ENCODE measurements around the gene MAPKAPK2. TPM values are rescaled to one million over a fixed set of nuclear protein-coding genes. Genes with fewer than 3 reads are reported as not detected.

The MAPKAPK2 gene
- polyA plus RNA-seq, 3 donors, result 69.8 to 78.5 (median 76.2) TPM

DNA sequence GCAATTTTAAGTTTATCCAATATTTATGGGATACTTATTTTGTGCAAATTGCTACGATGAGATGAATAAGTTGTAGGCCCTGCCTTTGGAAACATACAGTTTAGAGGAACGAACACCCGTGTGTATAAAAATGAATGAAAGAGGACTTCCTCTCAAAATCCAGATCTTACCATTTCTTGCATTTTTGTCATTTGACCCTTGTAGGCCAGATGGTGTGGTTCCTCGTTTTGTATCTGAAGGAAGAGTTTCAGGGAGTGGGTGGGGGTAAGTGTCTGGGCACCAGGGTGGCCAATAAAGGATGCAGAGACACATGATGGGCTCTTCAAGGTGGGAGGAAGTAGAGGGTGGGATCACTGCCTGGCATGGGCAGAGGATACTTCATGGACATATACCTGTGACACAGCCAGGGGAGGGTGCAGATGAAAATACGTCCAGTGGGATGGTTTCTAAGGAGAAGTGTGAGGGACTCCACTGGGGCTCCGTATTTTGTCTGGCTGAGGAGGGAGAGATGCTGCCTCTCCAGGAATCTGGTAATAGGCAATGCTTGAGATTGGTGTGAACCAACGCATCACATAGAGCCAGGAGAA, 14.4 kb downstream of the MAPKAPK2 start:
- no peak for DNase-seq

GRCh38 chr1:206699626-206700025, 14.9 kb downstream of the MAPKAPK2 start:
- DNase-seq, result no peak

DNA sequence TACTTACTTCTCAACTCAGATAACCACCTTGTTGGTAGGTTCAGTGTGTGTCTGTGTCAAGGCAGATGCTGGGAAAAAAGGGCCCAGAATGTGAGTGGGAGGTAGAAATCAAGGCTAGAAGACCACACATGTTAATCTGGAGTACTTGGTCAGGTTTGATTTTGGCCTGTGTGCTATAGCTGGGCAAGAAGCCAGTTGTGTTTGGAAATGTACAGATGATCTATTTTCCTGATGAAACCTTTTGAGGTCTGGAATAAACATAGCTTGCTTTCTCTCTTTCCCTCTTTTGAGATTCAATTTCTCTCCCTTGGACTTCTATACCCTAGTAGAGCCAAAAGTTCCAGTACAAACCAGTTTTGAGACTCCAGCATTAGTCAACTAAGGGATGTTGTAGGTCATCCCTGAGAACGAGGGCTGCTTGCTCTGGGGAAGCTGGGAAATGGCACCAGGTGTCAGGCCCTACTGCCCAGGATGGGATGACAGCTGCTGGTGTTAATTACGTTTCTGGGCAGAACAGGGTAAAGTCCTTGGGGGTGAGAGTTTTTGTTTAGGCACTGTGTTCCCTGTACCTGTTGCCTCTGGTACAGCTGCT, 15.8 kb downstream of the MAPKAPK2 start:
- DNase-seq, result no peak

GRCh38 chr1:206702260-206702659, 17.6 kb downstream of the MAPKAPK2 start:
- DNase-seq, result no peak

GRCh38 chr1:206702803-206703202, 18.1 kb downstream of the MAPKAPK2 start:
- no peak for DNase-seq

DNA sequence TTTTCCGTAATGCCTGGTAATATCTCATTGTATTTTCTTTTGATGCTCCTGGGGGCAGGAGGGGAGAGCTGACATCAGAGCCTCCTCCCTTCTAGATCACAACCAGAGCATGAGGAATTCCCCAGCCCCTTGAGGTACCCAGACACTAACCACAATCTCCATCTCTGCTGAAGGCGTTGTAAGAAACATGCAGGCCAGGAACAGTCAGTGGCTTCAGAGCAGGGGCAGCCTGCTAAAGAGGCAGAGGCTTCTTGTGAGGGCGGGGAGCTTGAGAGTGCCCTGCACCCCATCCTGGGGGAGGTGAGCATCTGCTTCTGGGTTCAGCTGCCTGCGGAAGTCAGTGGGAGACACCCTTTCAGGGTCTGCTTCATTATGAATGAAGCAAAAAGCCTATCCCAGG, 19.0 kb downstream of the MAPKAPK2 start:
- no peak for DNase-seq

DNA sequence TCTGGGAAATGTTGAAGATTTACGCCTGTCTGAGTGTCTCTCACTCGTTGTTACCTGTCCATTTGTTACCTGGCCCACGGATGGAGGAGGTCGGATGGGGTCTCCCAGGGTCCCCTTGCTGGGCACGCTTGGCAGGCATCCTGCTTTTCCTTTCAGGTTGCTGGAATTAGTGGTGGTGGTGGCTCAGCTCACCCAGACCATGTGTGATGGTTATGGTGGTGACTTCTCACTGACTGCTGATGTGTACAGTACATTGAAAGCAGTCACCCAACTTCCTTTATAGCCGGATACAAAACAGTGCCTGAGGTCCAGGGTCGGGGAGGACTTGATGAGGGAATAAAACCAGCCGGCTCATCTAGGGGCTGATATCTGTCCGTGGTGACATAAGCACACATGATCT, 19.5 kb downstream of the MAPKAPK2 start:
- DNase-seq, result no peak

- DNase-seq, result no peak
Measured at GRCh38 chr1:206705191-206705590, 20.5 kb downstream of the MAPKAPK2 start.

GRCh38 chr1:206705726-206706297, 21.1 kb downstream of the MAPKAPK2 start:
- DNase-seq, result no peak

DNA sequence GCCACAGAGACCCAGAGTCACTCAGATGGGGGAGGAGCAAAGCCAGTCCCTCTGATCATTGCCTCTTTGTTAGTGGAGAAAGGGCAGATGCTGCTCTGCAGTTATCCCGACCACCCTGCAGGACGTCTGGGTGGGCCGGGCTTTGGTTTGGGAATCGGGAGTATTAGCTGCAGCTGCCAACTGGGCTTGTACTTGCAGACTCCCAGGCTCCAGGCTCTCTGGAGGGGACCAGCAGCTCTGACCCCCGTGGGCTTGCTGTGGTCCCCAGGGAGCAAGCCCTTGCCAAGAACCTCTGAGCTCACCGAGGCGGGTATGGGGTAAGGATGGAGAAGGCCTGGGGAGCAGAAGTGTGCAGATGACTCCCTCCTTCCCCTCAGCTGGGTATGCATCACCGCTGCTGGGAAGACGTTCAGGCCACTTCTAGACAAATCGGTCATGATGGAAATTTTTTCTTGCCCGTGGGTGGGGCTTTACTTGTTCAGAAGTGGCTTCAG, 21.6 kb downstream of the MAPKAPK2 start:
- DNase-seq, result no peak

DNA sequence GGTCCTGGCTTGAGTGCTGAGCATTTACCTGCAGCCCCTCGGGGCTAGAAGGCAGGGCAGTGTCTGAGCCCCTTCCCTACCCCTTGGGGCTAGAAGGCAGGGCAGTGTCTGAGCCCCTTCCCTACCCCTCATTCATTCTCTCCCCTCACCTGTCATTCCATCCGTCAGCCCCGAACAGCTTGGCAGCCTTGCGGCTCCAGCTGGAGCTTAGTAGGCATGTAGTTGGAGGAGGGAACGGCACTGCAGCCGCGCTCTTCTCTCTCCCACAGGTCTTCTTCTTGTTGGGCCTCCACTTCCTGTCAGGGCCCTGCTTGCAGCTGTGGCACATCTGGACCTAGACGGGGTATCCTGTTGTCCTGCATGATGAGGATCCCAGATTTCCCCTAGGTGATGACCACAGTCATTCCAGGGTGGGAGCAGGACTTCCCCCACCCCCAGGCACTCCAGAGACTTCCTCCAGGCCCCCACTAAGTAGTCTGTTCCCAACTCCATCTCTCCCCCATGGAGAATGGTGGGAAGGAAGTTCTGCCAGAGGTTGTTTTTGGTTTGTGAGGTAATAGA, 22.2 kb downstream of the MAPKAPK2 start:
- no peak for DNase-seq

- no peak for DNase-seq
Measured at GRCh38 chr1:206708058-206708457, 23.4 kb downstream of the MAPKAPK2 start.

- DNase-seq, result no peak
Measured at GRCh38 chr1:206708882-206709281, 24.2 kb downstream of the MAPKAPK2 start.

GRCh38 chr1:206709322-206709721, 24.6 kb downstream of the MAPKAPK2 start:
- no peak for DNase-seq

- no peak for DNase-seq
Measured at GRCh38 chr1:206709772-206710459, 25.2 kb downstream of the MAPKAPK2 start.

GRCh38 chr1:206710460-206710823, 25.7 kb downstream of the MAPKAPK2 start:
- no peak for DNase-seq

DNA sequence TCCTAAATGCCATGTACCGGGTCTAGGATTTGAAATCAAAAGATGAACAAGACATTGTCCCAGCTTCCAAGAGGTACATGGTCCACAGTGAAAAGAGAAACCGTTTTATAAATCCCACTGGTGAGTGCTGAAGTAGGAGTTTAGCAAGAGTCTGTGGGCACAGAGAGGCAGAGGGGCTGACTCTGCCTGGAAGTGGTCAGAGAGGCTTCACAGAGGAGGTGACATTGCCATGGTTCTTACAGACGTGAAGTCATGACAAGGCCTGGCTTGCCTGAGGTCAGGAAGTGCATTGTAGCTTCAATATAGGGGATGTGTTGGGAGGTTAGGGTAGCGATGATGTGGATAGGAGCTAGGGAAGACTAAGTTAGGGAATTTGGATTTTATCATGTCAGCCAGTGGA, 28.4 kb downstream of the MAPKAPK2 start:
- DNase-seq, result no peak

GRCh38 chr1:206713910-206714312, 29.2 kb downstream of the MAPKAPK2 start:
- DNase-seq, result no peak

GRCh38 chr1:206714331-206715058, 29.8 kb downstream of the MAPKAPK2 start:
- no peak for DNase-seq

- no peak for DNase-seq
Measured at GRCh38 chr1:206715120-206715519, 30.4 kb downstream of the MAPKAPK2 start.

GRCh38 chr1:206715552-206716158, 30.9 kb downstream of the MAPKAPK2 start:
- no peak for DNase-seq
